GM21423 (cell line): ENCODE data around the gene DDIAS.
A peak's percentile ranks its signal among the peaks of the same experiment; 100 is the strongest.
"Not testable (repeated sequence)": the region's sequence is repeated elsewhere in the genome, so short reads cannot be mapped to it uniquely, and the experiment has no call there.

Experiments
- ATAC-seq: cut with Tn5 transposase; IDR thresholded peaks from one replicate; pipeline ENCODE4 v1.9.1; 2021; ENCODE audit warnings: mild to moderate bottlenecking, moderate library complexity; ENCODE audit not compliant: unreplicated experiment

Gene DDIAS

DNA sequence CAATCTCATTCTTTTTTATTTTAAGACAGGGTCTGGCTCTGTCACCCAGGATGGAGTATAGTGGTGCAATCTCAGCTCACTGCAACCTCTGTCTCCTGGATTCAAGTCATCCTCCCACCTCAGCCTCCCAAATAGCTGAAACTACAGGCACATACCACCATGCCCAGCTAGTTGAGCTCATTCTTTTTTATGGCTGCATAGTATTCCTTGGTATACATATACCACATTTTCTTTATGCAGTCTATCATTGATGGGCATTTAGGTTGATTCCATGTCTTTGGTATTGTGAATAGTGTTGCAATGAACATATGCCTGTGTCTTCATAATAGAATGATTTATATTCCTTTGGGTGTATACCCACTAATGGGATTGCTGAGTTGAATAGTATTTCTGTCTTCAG lies 60.5 kb downstream of the DDIAS start:
- ATAC-seq = not testable (repeated sequence)

DNA sequence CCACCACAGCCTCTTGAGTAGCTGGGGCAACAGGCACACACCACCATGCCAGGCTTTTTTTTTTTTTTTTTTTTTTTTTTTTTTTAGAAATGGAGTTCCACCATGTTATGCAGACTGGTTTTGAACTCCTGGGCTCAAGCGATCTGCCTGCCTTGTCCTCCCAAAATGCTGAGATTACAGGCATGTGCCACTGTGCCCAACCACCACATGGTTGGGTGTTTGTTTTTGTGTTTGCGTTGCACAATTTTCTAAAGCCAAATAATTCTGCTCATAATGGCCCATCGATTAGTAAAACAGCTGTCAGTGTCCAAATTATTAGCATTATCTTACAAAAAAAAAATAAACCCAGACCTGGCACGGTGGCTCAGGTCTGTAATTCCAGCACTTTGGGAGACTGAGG lies 65.8 kb downstream of the DDIAS start:
- ATAC-seq = no peak

DNA sequence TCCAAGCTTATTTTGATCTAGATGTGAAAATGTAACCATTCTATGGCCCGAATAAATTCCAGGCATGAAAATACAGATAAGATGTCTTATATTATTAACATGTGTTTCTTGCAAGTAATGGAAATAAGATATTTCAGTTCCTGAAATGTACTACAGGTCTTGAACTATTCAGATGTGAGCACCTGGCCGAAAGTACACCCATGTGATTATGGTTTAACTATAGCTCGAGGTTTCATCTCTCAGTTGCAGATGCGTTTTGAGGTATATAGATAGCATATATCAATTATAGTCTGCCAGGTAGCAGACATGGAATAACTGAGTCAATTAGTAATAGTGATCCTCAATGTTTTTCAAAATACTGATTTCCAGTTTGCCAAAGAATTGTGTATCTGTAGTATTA lies 68.3 kb downstream of the DDIAS start:
- ATAC-seq = peak; percentile 96

DNA sequence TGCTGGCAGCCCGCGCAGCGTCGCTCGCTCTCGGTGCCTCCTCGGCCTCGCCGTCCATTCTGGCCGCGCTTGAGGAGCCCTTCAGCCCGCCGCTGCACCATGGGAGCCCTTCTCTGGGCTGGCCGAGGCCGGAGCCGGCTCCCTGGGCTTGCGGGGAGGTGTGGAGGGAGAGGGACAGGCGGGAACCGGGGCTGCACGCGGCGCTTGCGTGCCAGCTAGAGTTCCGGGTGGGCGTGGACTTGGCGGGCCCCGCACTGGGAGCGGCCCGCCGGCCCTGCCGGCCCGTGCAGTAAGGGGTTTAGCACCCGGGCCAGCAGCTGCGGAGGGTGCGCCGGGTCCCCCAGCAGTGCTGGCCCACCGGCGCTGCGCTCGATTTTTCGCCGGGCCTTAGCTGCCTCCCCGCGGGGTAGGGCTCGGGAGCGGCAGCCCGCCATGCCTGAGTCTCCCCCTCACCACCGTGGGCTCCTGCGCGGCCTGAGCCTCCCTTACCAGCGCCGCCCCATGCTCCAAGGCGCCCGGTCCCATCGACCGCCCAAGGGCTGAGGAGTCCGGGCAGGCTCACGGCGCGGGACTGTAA lies 69.1 kb downstream of the DDIAS start:
- not testable (repeated sequence) for ATAC-seq

GRCh38 chr11:82971519-82971946 lies 70.0 kb downstream of the DDIAS start:
- ATAC-seq = peak; percentile 31

GRCh38 chr11:82972103-82972502 lies 70.6 kb downstream of the DDIAS start:
- ATAC-seq = no peak

GRCh38 chr11:82974135-82974534 lies 72.6 kb downstream of the DDIAS start:
- no peak for ATAC-seq

DNA sequence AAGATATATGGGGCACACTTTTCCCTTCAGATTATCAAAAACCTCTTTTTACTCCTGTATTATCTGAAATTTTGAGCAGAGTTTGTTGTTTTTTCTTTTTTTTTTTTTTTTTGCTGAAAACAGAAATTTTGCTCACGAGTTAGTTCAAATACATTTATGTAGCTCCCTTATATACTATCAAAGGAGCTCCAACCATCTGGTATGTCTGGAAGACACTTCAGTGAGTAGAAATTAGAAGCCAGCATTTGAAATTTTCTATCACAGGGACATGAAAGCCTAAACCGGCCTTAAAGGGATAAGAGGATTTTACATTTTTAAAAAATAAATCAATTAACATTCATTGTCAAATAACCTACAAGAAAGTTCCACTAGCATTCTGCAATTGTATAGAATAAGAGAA lies 73.3 kb downstream of the DDIAS start:
- no peak for ATAC-seq

DNA sequence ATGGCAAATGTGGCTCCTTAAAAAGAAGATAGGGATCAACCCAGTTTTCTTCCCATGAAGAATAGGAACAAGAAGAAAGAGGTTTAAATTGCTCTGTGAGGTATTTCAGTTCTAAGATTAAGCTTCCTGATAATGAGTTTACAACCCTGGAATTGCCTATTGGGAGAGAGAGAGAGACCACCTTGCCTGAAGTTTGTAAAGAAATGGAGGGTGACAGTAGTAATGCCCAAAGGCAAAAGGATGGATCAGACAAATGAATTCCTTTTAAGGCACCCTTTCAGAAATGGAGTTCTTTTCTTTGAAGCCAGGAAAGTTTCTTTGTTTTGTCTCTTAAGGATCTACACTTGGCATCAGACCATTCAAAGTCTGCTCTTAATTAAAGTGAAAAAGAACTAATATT lies 74.3 kb downstream of the DDIAS start:
- no peak for ATAC-seq

DNA sequence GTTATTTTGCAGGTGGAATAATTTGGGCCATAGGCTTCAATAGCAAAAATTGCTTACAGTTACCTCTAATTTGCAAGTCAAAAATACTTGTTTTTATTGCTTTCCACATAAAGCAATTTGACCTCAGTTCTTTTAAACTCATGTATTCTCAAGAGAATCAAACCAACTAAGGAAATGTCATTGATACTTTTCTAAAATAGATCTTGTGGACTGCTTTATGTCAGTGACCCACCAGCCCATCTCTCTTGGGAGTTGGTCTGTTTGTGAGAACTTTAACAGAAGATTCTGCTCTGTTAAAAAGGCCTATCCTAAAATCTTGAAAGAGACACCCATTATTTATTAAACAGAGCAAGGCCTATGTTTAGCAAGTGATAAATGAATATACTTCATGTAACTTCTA lies 75.2 kb downstream of the DDIAS start:
- ATAC-seq = no peak

DNA sequence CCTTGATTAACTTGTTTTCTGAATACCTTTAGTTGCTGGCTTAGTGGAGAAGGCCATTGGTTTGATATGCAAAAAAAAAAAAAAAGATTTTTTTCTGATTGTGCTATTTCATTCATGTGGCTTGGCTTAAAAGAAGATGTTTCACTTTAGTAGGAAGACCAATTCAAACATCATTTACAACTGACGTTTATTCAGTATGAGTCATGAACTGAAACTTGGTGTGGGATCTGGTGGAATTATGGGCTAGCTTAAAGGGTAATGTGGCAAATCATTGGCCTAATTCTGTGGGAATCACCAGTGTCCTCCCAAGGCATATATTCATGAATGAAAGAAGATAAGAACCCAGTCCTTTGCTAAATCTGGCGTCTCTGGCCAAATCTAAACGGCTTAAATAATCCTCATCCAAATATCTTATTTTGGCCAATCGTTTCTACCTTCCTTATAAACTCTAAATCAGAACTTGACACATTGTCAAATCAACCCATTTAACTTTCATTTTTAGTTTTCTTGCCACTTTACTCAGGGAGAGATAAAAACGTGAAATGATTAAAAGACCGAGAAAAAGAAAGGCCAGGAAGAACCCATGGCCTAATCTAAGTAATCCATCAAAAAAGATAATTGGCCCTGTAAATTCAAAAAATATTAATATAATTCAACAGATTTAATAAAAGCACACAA lies 77.0 kb downstream of the DDIAS start:
- ATAC-seq = peak; percentile 75

DNA sequence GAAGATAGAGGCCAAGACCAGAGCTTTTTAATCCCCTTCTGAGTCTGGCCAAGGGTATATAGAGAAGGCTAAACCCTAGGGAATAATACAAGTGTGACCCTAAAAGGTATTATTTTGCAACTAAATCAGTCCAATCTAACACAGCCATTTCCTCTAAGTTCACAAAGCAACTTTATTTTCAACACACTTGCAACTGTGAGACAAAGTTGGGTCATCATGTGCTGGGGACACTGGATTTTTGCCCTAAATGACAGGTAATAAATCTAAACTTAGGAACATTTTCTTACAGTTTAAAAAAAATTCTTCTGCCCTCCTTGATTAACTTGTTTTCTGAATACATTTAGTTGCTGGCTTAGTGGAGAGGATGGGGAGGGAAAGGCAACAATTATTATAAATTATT lies 78.3 kb downstream of the DDIAS start:
- no peak for ATAC-seq

DNA sequence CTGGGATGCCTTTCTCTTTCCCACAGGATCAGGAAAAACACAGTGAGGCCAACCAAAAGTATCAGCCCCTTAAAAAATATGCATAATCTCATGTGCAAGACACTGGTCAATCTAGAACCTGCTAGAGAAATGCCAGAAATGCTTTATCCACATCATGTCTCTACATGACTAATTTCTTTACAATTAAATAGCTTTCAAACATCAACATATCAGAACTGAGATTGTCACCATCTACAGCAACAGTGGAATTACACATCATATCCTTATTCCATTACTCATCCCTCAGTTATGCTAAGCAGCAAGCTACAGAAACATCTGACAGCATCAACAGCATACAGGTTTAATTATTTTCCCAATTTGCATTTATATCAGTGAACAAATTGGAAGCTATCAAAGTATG lies 78.8 kb downstream of the DDIAS start:
- no peak for ATAC-seq

DNA sequence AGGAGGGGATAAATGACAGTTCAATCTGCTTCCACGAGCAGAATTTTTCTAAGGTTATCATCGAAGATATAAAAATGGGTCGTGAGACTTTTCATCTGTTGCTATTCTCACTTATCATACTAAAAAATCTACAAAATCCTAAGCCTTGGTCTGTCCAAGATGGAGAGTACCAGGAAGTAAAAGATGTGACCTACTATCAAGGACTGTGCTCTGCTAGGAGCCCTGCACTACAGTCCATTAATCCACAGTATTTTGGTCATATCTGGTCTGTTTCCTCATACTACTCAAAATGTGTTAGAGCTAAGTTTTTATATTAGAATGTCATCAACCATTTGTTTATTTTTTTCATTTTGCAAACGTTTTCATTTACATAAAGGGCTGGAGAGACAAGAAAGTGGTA lies 79.4 kb downstream of the DDIAS start:
- ATAC-seq = no peak

- ATAC-seq = no peak
These were observed 80.3 kb downstream of the DDIAS start for GRCh38 chr11:82981852-82982251.
